H1 (cell line): ENCODE data around the gene MAMSTR. TPM values are rescaled to one million over a fixed set of nuclear protein-coding genes. Genes with fewer than 3 reads are reported as not detected.

ENCODE experiments used
- ATF3 ChIP-seq: IDR thresholded peaks from 2 replicates; pipeline ENCODE4 v1.6.1; 2011; ENCODE audit warnings: low read depth, mild to moderate bottlenecking, low read length; ENCODE audit not compliant: insufficient read depth
- CBX5 ChIP-seq: fragments of 300-800, 300-1000 bp; sonication (generic); IDR thresholded peaks from 2 replicates; pipeline ENCODE4 v1.7.1; 2016; ENCODE audit warnings: antibody characterized with exemption, low read length, low read depth
- CBX8 ChIP-seq: fragments of 300-800, 300-1000 bp; sonication (generic); IDR thresholded peaks from 2 replicates; pipeline ENCODE4 v1.7.1; 2016; ENCODE audit warnings: low read depth, low read length, borderline replicate concordance
- CEBPB ChIP-seq: IDR thresholded peaks from 2 replicates; pipeline ENCODE4 v1.6.1; 2012; ENCODE audit warnings: low read depth, low read length
- CHD2 ChIP-seq: IDR thresholded peaks from 2 replicates; pipeline ENCODE4 v1.6.1; 2012; ENCODE audit warnings: low read length, improper control_type of control experiment
- E2F6 ChIP-seq: IDR thresholded peaks from 2 replicates; pipeline ENCODE4 v1.6.1; 2012; ENCODE audit warnings: inconsistent platforms
- EGR1 ChIP-seq: IDR thresholded peaks from 2 replicates; pipeline ENCODE4 v1.6.1; 2011; ENCODE audit warnings: low read depth, low read length, borderline replicate concordance
- EP300 ChIP-seq, 2 experiments: IDR thresholded peaks; 1 replicate in 1 of 2; 2 replicates in 1 of 2; pipeline ENCODE4 v1.6.1; 2011 to 2012; ENCODE audit warnings: low read depth in 2 of 2, low read length in 2 of 2, mild to moderate bottlenecking in 2 of 2, borderline replicate concordance in 1 of 2, inconsistent platforms in 1 of 2, moderate library complexity in 1 of 2
- EZH2 ChIP-seq: fragments of 200-600 bp; sonication (generic); IDR thresholded peaks from 2 replicates; pipeline ENCODE4 v1.7.1; 2012; ENCODE audit warnings: low read depth, mild to moderate bottlenecking, moderate library complexity, low read length, inconsistent platforms; ENCODE audit not compliant: severe bottlenecking
- POLR2A ChIP-seq, 2 experiments: IDR thresholded peaks; 1 replicate in 1 of 2; 2 replicates in 1 of 2; pipeline ENCODE4 v1.6.1; 2011; ENCODE audit warnings: low read depth in 2 of 2, low read length in 2 of 2, mild to moderate bottlenecking in 2 of 2; ENCODE audit errors: control extremely low read depth in 1 of 2
- RBBP5 ChIP-seq: IDR thresholded peaks from 2 replicates; pipeline ENCODE4 v1.7.1; 2012; ENCODE audit warnings: low read depth, mild to moderate bottlenecking, inconsistent platforms, low read length, moderate library complexity, borderline replicate concordance
- RNF2 ChIP-seq: fragments of 200-900, 300-1000 bp; sonication (generic); IDR thresholded peaks from 2 replicates; pipeline ENCODE4 v1.7.1; 2016; ENCODE audit warnings: borderline replicate concordance, low read depth, mild to moderate bottlenecking, antibody characterized with exemption, low read length; ENCODE audit not compliant: poor library complexity, severe bottlenecking; ENCODE audit errors: missing control alignments
- SIX5 ChIP-seq: IDR thresholded peaks from 2 replicates; pipeline ENCODE4 v1.6.1; 2011; ENCODE audit warnings: mild to moderate bottlenecking, low read depth, low read length
- SP2 ChIP-seq: IDR thresholded peaks from 2 replicates; pipeline ENCODE4 v1.6.1; 2012; ENCODE audit warnings: mild to moderate bottlenecking, low read length, inconsistent platforms
- polyA plus RNA-seq, 7 experiments: library from polyadenylated mRNA; depleted of rRNA in 3 of 7; stranded (reverse) in 5 of 7; unstranded in 2 of 7; fragments of >200 nt in 5 of 7; fragments of 200-250 nt in 2 of 7; gene quantifications; 1 replicate in 5 of 7; 2 replicates in 1 of 7; 4 replicates in 1 of 7; pipeline versions ENCODE4 v1.2.1 to v1.2.3, GENCODE V29; 2011 to 2013; ENCODE audit warnings: missing spikeins in 2 of 7, mixed read lengths in 2 of 7
- total RNA-seq: library from RNA; stranded (reverse); fragmentation: NEBNext Ultra II Directional; extraction: Animal tissue kit (Norgen Biotek cat#: 25700); gene quantifications from 2 replicates; pipeline ENCODE4 v1.2.1, GENCODE V29; 2021

The MAMSTR gene
- total and polyA plus RNA-seq, 2 of the 8 experiments (the other 6 are each of a cell fraction or from before 2014, with no cell fraction given): 2.0 to 2.3 TPM

DNA sequence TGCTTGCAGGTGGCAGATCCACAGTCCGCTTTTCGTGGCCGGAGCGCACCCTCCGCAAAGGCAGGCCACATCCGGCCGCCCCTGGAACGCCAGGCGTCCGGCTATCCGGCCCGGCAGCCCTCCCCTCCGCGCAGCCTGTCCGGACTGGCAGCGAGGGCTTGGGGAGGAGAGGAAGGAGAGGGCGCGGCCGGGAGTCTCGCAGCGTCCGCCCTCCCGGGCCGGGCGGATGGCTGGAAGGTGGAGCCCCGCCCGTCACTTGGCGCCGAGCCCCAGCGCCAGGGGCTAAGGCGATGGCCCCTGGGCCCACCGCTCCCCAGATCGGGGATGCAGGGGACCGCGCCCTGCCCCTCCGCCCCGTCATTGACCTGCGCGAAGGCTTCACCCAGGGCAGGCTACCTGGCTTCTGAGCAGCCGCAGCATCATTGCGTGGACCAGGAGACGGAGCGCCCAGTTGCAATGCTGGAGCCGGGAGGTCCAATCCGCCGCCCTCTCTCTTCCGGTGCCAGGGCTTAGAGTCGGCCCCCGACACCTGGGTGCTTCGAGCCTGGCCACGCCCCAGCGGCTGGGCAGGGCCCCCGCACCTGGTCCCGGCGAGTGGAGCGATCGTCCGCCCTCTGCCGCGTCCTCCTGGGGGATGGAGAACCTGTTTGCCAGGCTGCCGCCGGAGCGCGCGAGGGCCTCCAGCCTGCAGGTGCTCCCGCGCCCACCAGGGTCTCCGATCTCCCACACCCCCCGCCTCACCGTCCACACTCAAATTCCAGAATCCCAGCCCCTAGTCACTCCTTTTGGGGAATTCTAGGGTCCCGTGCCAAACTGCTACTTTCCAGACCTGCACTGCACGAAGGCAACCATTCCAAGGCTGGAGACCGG is 33.2 kb upstream of the MAMSTR start, which contains the start of gene FUT1 (continued):
- TF ChIP-seq POLR2A (IDR thresholded peaks at IDR 0.05; ENCODE audit: control extremely low read depth in 1 of 2, low read depth in 2 of 2, low read length in 2 of 2): peak in 1 of 2 experiments; percentile 73; a peak in 2 of 3 replicates
- no peak for TF ChIP-seq CBX8
- TF ChIP-seq CHD2: peak; percentile 43; the same call in 1 of the 2 replicates
- TF ChIP-seq E2F6: peak; percentile 67
- TF ChIP-seq RBBP5: peak; percentile 36; the same call in 1 of the 2 replicates
- TF ChIP-seq CEBPB: 0 out of 2 replicates have a peak, but pooled peaks have one; percentile 3
- no peak; the same call in 1 of the 2 replicates for TF ChIP-seq ATF3
- TF ChIP-seq EZH2: no peak
- no peak for TF ChIP-seq SIX5
- TF ChIP-seq EP300 (IDR thresholded peaks at IDR 0.05; ENCODE audit: borderline replicate concordance in 1 of 2, low read depth in 2 of 2, low read length in 2 of 2): peak in 1 of 2 experiments; percentile 54; a peak in 1 of 3 replicates
- no peak for TF ChIP-seq RNF2
- peak; percentile 81; the same call in 1 of the 2 replicates for TF ChIP-seq EGR1
- no peak for TF ChIP-seq SP2
- TF ChIP-seq CBX5: no peak
